GM23248 (cell line): ENCODE data around the gene ANHX. TPM values are rescaled to one million over a fixed set of nuclear protein-coding genes. Genes with fewer than 3 reads are reported as not detected.

Source experiments
- DNase-seq: peaks from one replicate; pipeline ENCODE4 v3.0.0-alpha.2; 2015
- H2AFZ ChIP-seq: fragments of 200-600 bp; sonication (generic); 2 replicates; pipeline ENCODE4 v1.6.1; 2016; ENCODE audit warnings: antibody characterized with exemption
- H3F3A ChIP-seq: fragments of 200-600 bp; sonication (generic); 2 replicates; pipeline ENCODE4 v1.6.1; 2016; ENCODE audit warnings: mild to moderate bottlenecking, antibody characterized with exemption, mixed run types; ENCODE audit not compliant: insufficient read depth
- H3K27ac ChIP-seq: fragments of 200-600 bp; sonication (generic); 2 replicates; pipeline ENCODE4 v1.5.1; 2016; ENCODE audit warnings: mild to moderate bottlenecking
- H3K27me3 ChIP-seq: fragments of 200-600 bp; sonication (generic); replicated peaks from 2 replicates; pipeline ENCODE4 v1.6.1; 2016; ENCODE audit warnings: mild to moderate bottlenecking; ENCODE audit not compliant: insufficient read depth
- H3K36me3 ChIP-seq: fragments of 200-600 bp; sonication (generic); 2 replicates; pipeline ENCODE4 v1.6.1; 2016; ENCODE audit warnings: low read depth, mild to moderate bottlenecking
- H3K4me1 ChIP-seq: fragments of 200-600 bp; sonication (generic); 2 replicates; pipeline ENCODE4 v1.6.1; 2016; ENCODE audit warnings: mild to moderate bottlenecking; ENCODE audit not compliant: insufficient read depth
- H3K4me2 ChIP-seq: fragments of 200-600 bp; sonication (generic); one replicate; pipeline ENCODE4 v1.6.1; 2016; ENCODE audit warnings: mild to moderate bottlenecking; ENCODE audit not compliant: unreplicated experiment
- H3K4me3 ChIP-seq: fragments of 200-600 bp; sonication (generic); 2 replicates; pipeline ENCODE4 v1.5.1; 2016; ENCODE audit warnings: mild to moderate bottlenecking
- H3K79me2 ChIP-seq: fragments of 200-600 bp; sonication (generic); 2 replicates; pipeline ENCODE4 v1.6.1; 2016; ENCODE audit warnings: mild to moderate bottlenecking; ENCODE audit not compliant: insufficient read depth
- H3K9ac ChIP-seq: fragments of 200-600 bp; sonication (generic); 2 replicates; pipeline ENCODE4 v1.6.1; 2016; ENCODE audit warnings: mild to moderate bottlenecking
- H3K9me2 ChIP-seq: fragments of 200-600 bp; sonication (generic); 2 replicates; pipeline ENCODE4 v1.6.1; 2016; ENCODE audit warnings: mixed run types, mild to moderate bottlenecking, moderate library complexity; ENCODE audit not compliant: insufficient read depth
- H3K9me3 ChIP-seq: fragments of 200-600 bp; sonication (generic); one replicate; pipeline ENCODE4 v1.6.1; 2017; ENCODE audit warnings: low read depth
- H4K20me1 ChIP-seq: fragments of 200-600 bp; sonication (generic); 2 replicates; pipeline ENCODE4 v1.6.0; 2016; ENCODE audit not compliant: insufficient read depth
- EZH2 ChIP-seq: fragments of 200-600 bp; sonication (generic); IDR thresholded peaks from 2 replicates; pipeline ENCODE4 v1.6.1; 2018; ENCODE audit warnings: antibody characterized with exemption, mild to moderate bottlenecking; ENCODE audit not compliant: insufficient read depth, poor library complexity, severe bottlenecking
- EZH2phosphoT487 ChIP-seq: fragments of 200-600 bp; sonication (generic); IDR thresholded peaks from 2 replicates; pipeline ENCODE4 v1.6.1; 2018; ENCODE audit warnings: antibody characterized with exemption, moderate library complexity, mild to moderate bottlenecking, low read depth; ENCODE audit not compliant: insufficient read depth
- WGBS, 2 experiments: methylation state at CpG; one replicate each; pipeline ENCODE4 v1.1.6; 2015 to 2017; ENCODE audit warnings: low lambda C conversion rate in 2 of 2, low coverage in 1 of 2; ENCODE audit errors: missing lambda C conversion rate in 2 of 2; 5-methylcytosine and 5-hydroxymethylcytosine counted together
- in situ Hi-C: fragments of 300-500 bp; cut with MboI; formaldehyde crosslinking; loops from 2 replicates; pipeline ENCODE4 v1.15.0; 2020
- polyA plus RNA-seq: library from polyadenylated mRNA; unstranded; fragments of >200 nt; fragmentation: Nextera tagmentation; extraction: Ambion mirVana; gene quantifications from 2 replicates; pipeline ENCODE4 v1.2.1, GENCODE V29; 2016
- total RNA-seq: library from RNA; depleted of rRNA; stranded (reverse); fragments of >200 nt; shearing (Covaris generic); gene quantifications from 2 replicates; pipeline ENCODE4 v1.2.3, GENCODE V29; 2014

The ANHX gene
- total and polyA plus RNA-seq, 2 experiments from 2014 or later: not detected

- H3K27me3 ChIP-seq: no peaks in the 10 kb centered on the region
- TF ChIP-seq EZH2: no peak
- no peak for TF ChIP-seq EZH2phosphoT487
- DNase-seq: no peak
- 21 to 25% methylated on average over 6 of the region's 6 CpGs for WGBS, 2 experiments
- H3K4me3 ChIP-seq: no peak overlapping the region
- in situ Hi-C loops: no loop called here
- no peaks in the 10 kb centered on the region for H3K9me3 ChIP-seq
- H3K36me3 ChIP-seq: no peaks in the 10 kb centered on the region
- no peak overlapping the region for H3K9ac ChIP-seq
- no peaks in the 10 kb centered on the region for H4K20me1 ChIP-seq
- H3K27ac ChIP-seq: no peak overlapping the region
- no peaks in the 10 kb centered on the region for H3K4me1 ChIP-seq
- H3F3A ChIP-seq: no peaks in the 10 kb centered on the region
- no peaks in the 10 kb centered on the region for H3K79me2 ChIP-seq
- H3K4me2 ChIP-seq: no peak overlapping the region
- H3K9me2 ChIP-seq: no peaks in the 10 kb centered on the region
- H2AFZ ChIP-seq: no peak overlapping the region
Measured at GRCh38 chr12:133251732-133252131, 16.1 kb upstream of the ANHX start.

GRCh38 chr12:133236556-133236955 is 879 bp upstream of the ANHX start:
- H3K27ac ChIP-seq: no peak overlapping the region
- 73 to 76% methylated on average over 12 of the region's 12 CpGs for whole genome bisulfite sequencing, 2 experiments
- H3K4me3 ChIP-seq: no peak overlapping the region
- no peaks in the 10 kb centered on the region for H3K9me2 ChIP-seq
- no peak for TF ChIP-seq EZH2
- no peak for TF ChIP-seq EZH2phosphoT487
- no peaks in the 10 kb centered on the region for H3K27me3 ChIP-seq
- H3K4me2 ChIP-seq: no peak overlapping the region
- no peak overlapping the region for H2AFZ ChIP-seq
- H3K4me1 ChIP-seq: no peaks in the 10 kb centered on the region
- no peaks in the 10 kb centered on the region for H3F3A ChIP-seq
- H3K9ac ChIP-seq: no peak overlapping the region
- in situ Hi-C loops: no loop called here
- H3K79me2 ChIP-seq: no peaks in the 10 kb centered on the region
- H3K36me3 ChIP-seq: no peaks in the 10 kb centered on the region
- H3K9me3 ChIP-seq: no peaks in the 10 kb centered on the region
- H4K20me1 ChIP-seq: no peaks in the 10 kb centered on the region
- DNase-seq: no peak

GRCh38 chr12:133236144-133236543 is 467 bp upstream of the ANHX start:
- Histone ChIP-seq H3K9me3 (no peaks in the 10 kb centered on the region), H3K4me3 (no peak overlapping the region), H2AFZ (no peak overlapping the region), H3K4me2 (no peak overlapping the region), H3K4me1 (no peaks in the 10 kb centered on the region), H3K36me3 (no peaks in the 10 kb centered on the region), H3K9me2 (no peaks in the 10 kb centered on the region), H3K9ac (no peak overlapping the region), H4K20me1 (no peaks in the 10 kb centered on the region), H3K79me2 (no peaks in the 10 kb centered on the region), H3K27me3 (no peaks in the 10 kb centered on the region), H3F3A (no peaks in the 10 kb centered on the region), H3K27ac (no peak overlapping the region)
- no peak for TF ChIP-seq EZH2phosphoT487
- TF ChIP-seq EZH2: no peak
- in situ Hi-C loops: no loop called here
- 67 to 82% methylated on average over 12 to 27 of the region's 44 CpGs for WGBS, 2 experiments
- no peak for DNase-seq

- Histone ChIP-seq H3K4me1 (no peaks in the 10 kb centered on the region), H3K4me3 (no peak overlapping the region), H3K79me2 (no peaks in the 10 kb centered on the region), H3K9me3 (no peaks in the 10 kb centered on the region), H3K4me2 (no peak overlapping the region), H4K20me1 (no peaks in the 10 kb centered on the region), H2AFZ (no peak overlapping the region), H3K9ac (no peak overlapping the region), H3F3A (no peaks in the 10 kb centered on the region), H3K36me3 (no peaks in the 10 kb centered on the region), H3K9me2 (no peaks in the 10 kb centered on the region), H3K27ac (no peak overlapping the region), H3K27me3 (no peaks in the 10 kb centered on the region)
- in situ Hi-C loops: no loop called here
- 40 to 49% methylated on average over 15 to 20 of the region's 20 CpGs for WGBS, 2 experiments
- TF ChIP-seq EZH2phosphoT487: no peak
- TF ChIP-seq EZH2: no peak
- no peak for DNase-seq
Measured at GRCh38 chr12:133234971-133235370, 706 bp downstream of the ANHX start.

- Histone ChIP-seq H3K4me2 (no peak overlapping the region), H3K9me2 (no peaks in the 10 kb centered on the region), H4K20me1 (no peaks in the 10 kb centered on the region), H3K27me3 (no peaks in the 10 kb centered on the region), H3K4me1 (no peaks in the 10 kb centered on the region), H3F3A (no peaks in the 10 kb centered on the region), H2AFZ (no peak overlapping the region), H3K79me2 (no peaks in the 10 kb centered on the region), H3K9ac (no peak overlapping the region), H3K36me3 (no peaks in the 10 kb centered on the region), H3K4me3 (no peak overlapping the region), H3K9me3 (no peaks in the 10 kb centered on the region), H3K27ac (no peak overlapping the region)
- TF ChIP-seq EZH2phosphoT487 (no peak), EZH2 (no peak)
- in situ Hi-C loops: no loop called here
- 71% methylated on average over 18 of the region's 18 CpGs for WGBS, 2 experiments
- DNase-seq: no peak
Measured at GRCh38 chr12:133233993-133234564, 1.6 kb downstream of the ANHX start.
